B cell (primary cell): ENCODE results near the gene ABCA2. TPM values are rescaled to one million over a fixed set of nuclear protein-coding genes. Genes with fewer than 3 reads are reported as not detected.

Experiments
- ATAC-seq: fragments of 200-7000 bp; cut with Tn5 transposase; one replicate; pipeline ENCODE4 v1.10.0; 2021; ENCODE audit warnings: low read depth, mild to moderate bottlenecking, moderate number of reproducible peaks, moderate library complexity
- CTCF ChIA-PET: fragments of 350-600 bp; sonication (Branson Sonifier 250); formaldehyde crosslinking; loops from one replicate; lab custom pipeline; 2021; ENCODE audit warnings: antibody characterized with exemption, inconsistent platforms; lab: Charles Lee
- POLR2A ChIA-PET: fragments of 350-600 bp; sonication (Branson Sonifier 250); formaldehyde crosslinking; loops from one replicate; lab custom pipeline; 2021; ENCODE audit warnings: antibody characterized with exemption; lab: Charles Lee
- DNase-seq: peaks from one replicate; pipeline ENCODE4 v3.0.0; 2013
- H2AFZ ChIP-seq: 2 replicates; pipeline ENCODE4 v1.6.1; 2012; ENCODE audit warnings: mild to moderate bottlenecking, low read depth, low read length; ENCODE audit not compliant: insufficient read depth, poor library complexity, severe bottlenecking
- H3K27ac ChIP-seq, 2 donors: 1 replicate in 1 of 2; 2 replicates in 1 of 2; pipeline ENCODE4 v1.5.1; 2012 to 2013; ENCODE audit warnings: low read length in 2 of 2, mild to moderate bottlenecking in 2 of 2, moderate library complexity in 1 of 2
- H3K27me3 ChIP-seq, 4 experiments: fragments of 200-600 bp in 1 of 4; sonication (generic) in 1 of 4; replicated peaks in 1 of 4; 1 replicate in 2 of 4; 2 replicates in 2 of 4; pipeline versions ENCODE4 v1.6.1 to v1.7.0; 2013 to 2016; ENCODE audit warnings: low read length in 3 of 4, mild to moderate bottlenecking in 2 of 4, mixed read lengths in 1 of 4, moderate library complexity in 1 of 4; ENCODE audit not compliant: insufficient read depth in 4 of 4, control insufficient read depth in 3 of 4; ENCODE audit errors: control extremely low read depth in 1 of 4
- H3K36me3 ChIP-seq, 2 experiments: replicated peaks in 1 of 2; 1 replicate in 1 of 2; 2 replicates in 1 of 2; pipeline versions ENCODE4 v1.6.1 to v1.7.1; 2013; ENCODE audit warnings: low read length in 1 of 2; ENCODE audit not compliant: insufficient read depth in 2 of 2, control insufficient read depth in 1 of 2; ENCODE audit errors: control extremely low read depth in 1 of 2, extremely low read depth in 1 of 2
- H3K4me1 ChIP-seq, 2 donors: fragments of 200-600 bp in 1 of 2; sonication (generic) in 1 of 2; 1 replicate in 1 of 2; 2 replicates in 1 of 2; pipeline versions ENCODE4 v1.5.1 to v1.6.1; 2013 to 2017; ENCODE audit warnings: low read length in 2 of 2; ENCODE audit not compliant: control insufficient read depth in 2 of 2, insufficient read depth in 2 of 2
- H3K4me2 ChIP-seq: replicated peaks from 2 replicates; pipeline ENCODE3; 2012; ENCODE audit warnings: mild to moderate bottlenecking, low read depth, low read length; ENCODE audit not compliant: poor library complexity, severe bottlenecking
- H3K4me3 ChIP-seq, 5 experiments: fragments of 200-600 bp in 1 of 5; sonication (generic) in 1 of 5; 1 replicate in 3 of 5; 2 replicates in 2 of 5; pipeline versions ENCODE4 v1.5.1 to v1.7.0; 2011 to 2016; ENCODE audit warnings: low read length in 4 of 5, mild to moderate bottlenecking in 4 of 5, low read depth in 2 of 5, control low read depth in 1 of 5, moderate library complexity in 1 of 5; ENCODE audit not compliant: insufficient read depth in 1 of 5; ENCODE audit errors: control extremely low read depth in 1 of 5, extremely low read depth in 1 of 5
- H3K79me2 ChIP-seq: fragments of 200-600 bp; sonication (generic); one replicate; pipeline ENCODE4 v1.6.0; 2016; ENCODE audit warnings: low read length; ENCODE audit not compliant: control insufficient read depth, insufficient read depth
- H3K9ac ChIP-seq: fragments of 200-600 bp; sonication (generic); 2 replicates; pipeline ENCODE4 v1.6.1; 2017; ENCODE audit warnings: mild to moderate bottlenecking, low read length, moderate library complexity
- H3K9me3 ChIP-seq, 3 donors: one replicate each; pipeline versions ENCODE4 v1.6.1 to v1.7.1; 2013; ENCODE audit warnings: low read length in 2 of 3; ENCODE audit not compliant: control insufficient read depth in 2 of 3, insufficient read depth in 1 of 3; ENCODE audit errors: control extremely low read depth in 1 of 3
- H4K20me1 ChIP-seq: 2 replicates; pipeline ENCODE4 v1.6.0; 2012; ENCODE audit warnings: mild to moderate bottlenecking, low read length; ENCODE audit not compliant: insufficient read depth, control insufficient read depth, poor library complexity, severe bottlenecking
- H3K27ac Mint-ChIP-seq: one replicate; pipeline ENCODE4 v1.8.0; 2021; ENCODE audit warnings: mixed read lengths
- H3K27me3 Mint-ChIP-seq: one replicate; pipeline ENCODE4 v1.8.0; 2021; ENCODE audit warnings: mixed read lengths
- H3K4me1 Mint-ChIP-seq: one replicate; pipeline ENCODE4 v1.8.0; 2021; ENCODE audit warnings: mixed read lengths
- H3K4me3 Mint-ChIP-seq: one replicate; pipeline ENCODE4 v1.8.0; 2021; ENCODE audit warnings: mixed read lengths
- H3K9me3 Mint-ChIP-seq: one replicate; pipeline ENCODE4 v1.8.0; 2022; ENCODE audit warnings: mixed read lengths; ENCODE audit not compliant: insufficient read depth
- EZH2 ChIP-seq: IDR thresholded peaks from 2 replicates; pipeline ENCODE4 v1.6.1; 2012; ENCODE audit warnings: borderline replicate concordance, low read depth, mild to moderate bottlenecking, moderate library complexity, low read length; ENCODE audit not compliant: insufficient read depth, poor library complexity, severe bottlenecking
- WGBS: methylation state at CpG from one replicate; pipeline ENCODE4 v1.1.5; 2013; ENCODE audit warnings: missing lambda C conversion rate; ENCODE audit not compliant: insufficient coverage; 5-methylcytosine and 5-hydroxymethylcytosine counted together
- intact Hi-C: fragments of 100-400 bp; cut with micrococcal nuclease; formaldehyde crosslinking; loops from one replicate; pipeline ENCODE4 v1.10.0; 2022
- polyA plus RNA-seq: library from polyadenylated mRNA; depleted of rRNA; stranded (reverse); fragments of >200 nt; gene quantifications from 2 replicates; pipeline ENCODE4 v1.2.3, GENCODE V29; 2012
- total RNA-seq, 2 donors: library from RNA; stranded (reverse); fragments of 120-200 nt in 1 of 2; gene quantifications; 1 replicate in 1 of 2; 2 replicates in 1 of 2; pipeline versions ENCODE4 v1.2.3 to v1.2.4, GENCODE V29; 2013 to 2022
- TF ChIP-seq, protein P1 (sequence below): fragments of 200-600 bp; IDR thresholded peaks from one replicate; pipeline ENCODE4 v1.8.0; 2022; ENCODE audit warnings: antibody characterized with exemption, mild to moderate bottlenecking

Gene ABCA2
- total and polyA plus RNA-seq, 2 donors (not counting 1 experiment from before 2014, with no cell fraction given), result 30.7 to 61.1 TPM

DNA sequence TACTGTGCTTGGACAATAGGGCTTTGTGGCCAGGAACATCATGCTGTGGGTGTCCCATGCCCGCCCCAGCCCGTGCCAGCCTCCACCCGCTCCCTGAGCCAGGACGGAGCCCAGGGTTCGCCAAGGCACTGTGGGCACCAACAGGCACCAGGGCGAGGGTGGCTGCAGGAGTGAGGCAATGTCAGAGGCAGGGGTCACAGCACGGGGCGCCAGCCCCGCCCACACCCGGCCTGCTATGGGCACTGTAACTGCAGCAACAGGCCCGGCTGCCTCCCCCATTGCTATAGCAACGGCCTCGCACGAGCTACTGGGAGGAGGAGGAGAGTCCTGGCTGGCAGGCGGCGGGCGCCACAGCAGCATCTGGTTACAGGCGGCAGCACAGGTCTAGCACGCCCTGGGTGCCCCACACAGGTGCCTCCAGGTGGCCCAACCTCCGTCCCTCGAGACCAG is 2.5 kb downstream of the ABCA2 start:
- WGBS, result 65% methylated on average over 20 of the region's 21 CpGs
- TF ChIP-seq EZH2, result no peak
- TF ChIP-seq, protein P1, sequence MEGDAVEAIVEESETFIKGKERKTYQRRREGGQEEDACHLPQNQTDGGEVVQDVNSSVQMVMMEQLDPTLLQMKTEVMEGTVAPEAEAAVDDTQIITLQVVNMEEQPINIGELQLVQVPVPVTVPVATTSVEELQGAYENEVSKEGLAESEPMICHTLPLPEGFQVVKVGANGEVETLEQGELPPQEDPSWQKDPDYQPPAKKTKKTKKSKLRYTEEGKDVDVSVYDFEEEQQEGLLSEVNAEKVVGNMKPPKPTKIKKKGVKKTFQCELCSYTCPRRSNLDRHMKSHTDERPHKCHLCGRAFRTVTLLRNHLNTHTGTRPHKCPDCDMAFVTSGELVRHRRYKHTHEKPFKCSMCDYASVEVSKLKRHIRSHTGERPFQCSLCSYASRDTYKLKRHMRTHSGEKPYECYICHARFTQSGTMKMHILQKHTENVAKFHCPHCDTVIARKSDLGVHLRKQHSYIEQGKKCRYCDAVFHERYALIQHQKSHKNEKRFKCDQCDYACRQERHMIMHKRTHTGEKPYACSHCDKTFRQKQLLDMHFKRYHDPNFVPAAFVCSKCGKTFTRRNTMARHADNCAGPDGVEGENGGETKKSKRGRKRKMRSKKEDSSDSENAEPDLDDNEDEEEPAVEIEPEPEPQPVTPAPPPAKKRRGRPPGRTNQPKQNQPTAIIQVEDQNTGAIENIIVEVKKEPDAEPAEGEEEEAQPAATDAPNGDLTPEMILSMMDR, result no peak
- CTCF ChIA-PET, result interaction anchor here (0.7 to 5.9 kb wide), 13 partner anchors 9 to 238 kb away, joined by 3 to 49 read pairs (median 6); partner anchors contain the start of genes CLIC3, NPDC1 and SAPCD2
- Histone ChIP-seq H3K9ac (no peak overlapping the region), H3K4me1 (peaks cover 25 to 42% of the 10 kb centered on the region in 2 donors), H3K27ac (peak overlapping the region in 1 of 2 donors; percentile 39), H3K27me3 (no peaks in the 10 kb centered on the region), H4K20me1 (peaks cover 11% of the 10 kb centered on the region), H3K4me2 (no peak overlapping the region), H2AFZ (no peak overlapping the region), H3K79me2 (no peaks in the 10 kb centered on the region), H3K9me3 (peaks cover 0 to 12% (median 0%) of the 10 kb centered on the region in 3 donors), H3K36me3 (no peaks in the 10 kb centered on the region), H3K4me3 (no peak overlapping the region)
- ATAC-seq (peak; percentile 15), DNase-seq (peak; percentile 74)
- no peaks in the 10 kb centered on the region for H3K27me3 Mint-ChIP-seq
- H3K27ac Mint-ChIP-seq, result peak overlapping the region; percentile 56
- POLR2A ChIA-PET, result interaction anchor here (0.6 kb wide), 1 partner anchor 22 kb away, joined by 5 read pairs; no protein-coding TSS in a partner anchor
- peaks cover 36% of the 10 kb centered on the region for H3K4me1 Mint-ChIP-seq
- intact Hi-C loops, result loop anchor here (1.0 kb wide), 1 partner anchor 75 kb away; no protein-coding TSS in a partner anchor
- no peaks in the 10 kb centered on the region for H3K9me3 Mint-ChIP-seq
- H3K4me3 Mint-ChIP-seq, result peak overlapping the region; percentile 41

- H3K9me3 ChIP-seq, result peaks cover 0 to 9% (median 0%) of the 10 kb centered on the region in 3 donors
- Mint-ChIP-seq H3K4me3 (no peak overlapping the region), H3K4me1 (peaks cover 17% of the 10 kb centered on the region), H3K9me3 (no peaks in the 10 kb centered on the region), H3K27ac (no peak overlapping the region), H3K27me3 (no peaks in the 10 kb centered on the region)
- ATAC-seq (no peak), DNase-seq (no peak)
- H3K4me2 ChIP-seq, result no peak overlapping the region
- H3K4me3 ChIP-seq, result no peak overlapping the region
- peaks cover 4% of the 10 kb centered on the region for H4K20me1 ChIP-seq
- 94% methylated on average over 11 of the region's 15 CpGs for WGBS
- no peaks in the 10 kb centered on the region for H3K36me3 ChIP-seq
- no peak overlapping the region for H3K9ac ChIP-seq
- intact Hi-C loops, result no loop called here
- H3K27me3 ChIP-seq, result no peaks in the 10 kb centered on the region
- POLR2A ChIA-PET, result no interaction called here
- TF ChIP-seq, protein P1, result no peak
- no peak for TF ChIP-seq EZH2
- H3K27ac ChIP-seq, result no peak overlapping the region
- CTCF ChIA-PET, result no interaction called here
- H3K4me1 ChIP-seq, result peaks cover 7 to 22% of the 10 kb centered on the region in 2 donors
- H3K79me2 ChIP-seq, result no peaks in the 10 kb centered on the region
- no peak overlapping the region for H2AFZ ChIP-seq
These were observed 4.5 kb downstream of the ABCA2 start for GRCh38 chr9:137023583-137023991.
